Stimulated activated CD4-positive, alpha-beta T cell treated with anti-CD3 and anti-CD28 coated beads, Interleukin-1b, Interleukin-23, amount 100 ng/mL, for 48 hours (primary cell): ENCODE measurements around the gene MYEOV.
A peak's percentile ranks its signal among the peaks of the same experiment; 100 is the strongest.

Experiments used
- DNase-seq: peaks from one replicate; pipeline ENCODE4 v3.0.0-alpha.2; 2020

Gene MYEOV

DNA sequence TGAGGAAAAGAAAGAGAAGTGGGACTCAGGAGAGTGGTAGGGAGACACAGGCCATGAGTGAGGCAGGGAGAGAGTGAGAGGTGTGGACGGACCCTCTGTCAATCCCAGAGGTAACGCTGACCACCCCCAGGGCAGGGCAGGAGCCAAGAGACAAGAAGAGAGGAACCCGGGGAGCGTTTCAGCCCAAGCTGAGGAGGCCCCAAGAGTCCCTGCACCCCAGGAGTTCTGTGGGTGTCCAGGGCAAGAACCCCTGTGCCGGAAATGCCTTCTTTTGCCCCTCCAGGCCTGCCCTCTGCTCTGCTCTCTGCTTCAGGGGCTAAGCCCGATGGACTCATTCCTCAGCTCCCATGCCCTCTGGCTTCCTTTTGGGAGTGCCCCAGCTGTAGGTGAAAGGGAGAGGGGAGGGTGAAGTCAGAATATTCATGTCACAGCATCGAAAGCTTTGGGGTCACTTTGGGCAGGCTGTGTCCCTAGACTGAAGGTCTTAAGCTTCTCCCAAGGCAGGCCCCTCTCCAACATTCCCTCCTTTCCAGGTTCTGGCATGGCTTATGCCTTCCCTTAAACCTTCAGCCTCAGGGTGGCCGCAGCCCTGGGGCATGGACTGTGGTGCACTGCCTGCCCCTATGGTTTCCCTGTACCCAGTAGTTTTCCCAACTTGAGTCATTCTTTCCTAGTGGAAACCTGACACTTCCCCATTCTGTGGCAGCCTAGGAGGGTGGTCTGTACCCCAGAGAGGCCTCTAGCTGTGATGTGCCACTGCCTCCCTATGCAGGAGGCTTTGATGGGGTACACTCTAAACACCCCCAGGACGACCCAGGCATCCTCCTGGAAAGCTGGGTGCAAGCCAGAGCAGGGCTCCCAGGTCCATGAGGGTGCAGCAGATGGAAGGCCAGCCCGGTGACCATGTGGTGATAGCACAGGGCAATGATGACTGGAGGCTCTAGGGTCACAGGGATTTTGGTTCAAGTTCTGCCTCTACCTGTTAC, 27.1 kb downstream of the MYEOV start:
- no peak for DNase-seq

- DNase-seq = no peak
Observed at GRCh38 chr11:69321877-69322361, 28.0 kb downstream of the MYEOV start.

DNA sequence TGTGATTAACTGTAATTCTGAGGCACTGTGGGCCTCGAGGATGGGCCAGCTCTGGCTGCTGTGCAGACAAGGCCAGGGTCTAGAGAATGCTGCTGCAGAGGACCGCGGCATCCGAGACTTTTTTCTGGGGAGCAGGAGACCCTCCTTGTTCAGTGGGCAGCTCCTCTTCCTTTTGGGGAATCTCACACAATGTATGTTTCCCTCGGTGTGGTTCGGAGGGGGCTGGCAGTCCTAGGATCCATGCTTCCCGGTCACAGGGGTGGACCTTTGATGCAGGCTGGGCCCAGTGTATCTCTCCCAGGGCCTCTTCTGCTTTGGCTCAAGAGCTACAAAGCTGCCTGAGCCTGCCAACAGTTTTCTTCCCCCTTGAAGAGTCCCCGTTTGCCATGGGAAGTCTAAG, 31.5 kb downstream of the MYEOV start:
- no peak for DNase-seq

DNA sequence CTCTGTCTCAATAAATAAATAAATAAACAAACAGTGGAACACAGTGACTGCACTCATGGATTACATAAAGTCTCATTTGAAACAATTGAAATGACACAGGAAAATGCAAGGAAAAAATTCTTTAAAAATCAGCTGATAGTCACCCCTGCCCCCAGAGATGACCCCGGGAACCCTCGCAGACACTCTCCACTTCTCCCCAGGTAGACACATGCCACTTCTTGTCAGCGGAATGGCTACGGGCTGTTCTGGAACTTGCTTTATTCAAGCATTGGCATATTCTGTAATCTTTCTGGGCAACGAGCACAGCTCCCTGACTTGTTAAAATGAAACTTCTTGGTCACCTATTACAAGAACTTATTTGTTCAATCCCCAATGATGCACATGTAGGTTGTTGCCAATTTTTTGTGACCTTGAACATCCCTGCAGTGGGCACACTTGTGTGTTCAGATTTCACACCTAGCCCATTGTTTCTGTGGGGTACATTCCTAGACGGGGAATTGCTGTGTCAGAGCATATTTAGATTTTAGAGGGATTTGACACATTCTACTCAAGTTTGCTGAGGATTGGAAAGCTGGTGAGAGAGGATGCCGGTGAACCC, 32.8 kb downstream of the MYEOV start:
- no peak for DNase-seq

DNA sequence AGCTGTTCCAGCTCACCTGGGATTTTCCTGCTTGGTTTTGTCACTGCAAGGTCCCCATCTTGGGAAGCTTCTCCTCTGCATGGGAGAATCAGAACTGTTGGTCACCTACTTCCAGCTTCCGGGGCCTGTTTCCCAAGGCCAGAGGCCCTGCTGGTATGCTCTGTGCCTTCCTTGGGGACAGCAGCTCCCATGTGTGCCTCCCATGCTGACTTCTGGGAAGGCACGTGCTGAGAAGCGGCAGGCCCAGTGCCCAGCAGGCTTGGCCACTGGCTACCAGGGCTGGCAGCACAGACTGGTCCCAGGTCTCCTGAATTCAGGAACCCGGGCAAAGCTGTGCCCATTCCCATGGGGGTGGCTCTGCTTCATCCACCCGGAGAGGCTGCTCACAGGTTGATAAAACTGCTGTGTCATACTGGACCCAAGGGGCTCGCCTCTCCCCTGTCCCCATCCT, 33.8 kb downstream of the MYEOV start:
- DNase-seq = no peak

GRCh38 chr11:69328231-69328630, 34.3 kb downstream of the MYEOV start:
- DNase-seq = no peak

- no peak for DNase-seq
Observed at GRCh38 chr11:69329581-69329980, 35.6 kb downstream of the MYEOV start.

DNA sequence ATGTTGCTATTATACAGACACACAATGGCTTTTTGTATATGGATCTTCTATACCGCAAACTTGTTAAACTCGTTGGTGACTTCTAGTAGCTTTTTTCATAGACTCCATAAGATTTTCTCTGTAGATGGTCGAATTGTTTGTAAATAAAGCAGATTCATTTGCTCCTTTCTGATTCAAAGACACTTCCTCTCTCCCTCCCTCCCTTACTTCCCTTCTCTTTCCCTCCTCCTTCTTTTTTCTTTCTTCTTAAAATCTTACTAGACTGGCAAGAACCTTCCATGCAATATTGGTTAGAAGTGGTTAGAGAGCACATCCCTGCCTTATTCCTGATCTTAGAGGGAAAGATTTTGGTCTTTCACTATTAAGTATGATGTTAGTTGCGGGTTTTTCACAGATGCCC, 36.4 kb downstream of the MYEOV start:
- DNase-seq = no peak

DNA sequence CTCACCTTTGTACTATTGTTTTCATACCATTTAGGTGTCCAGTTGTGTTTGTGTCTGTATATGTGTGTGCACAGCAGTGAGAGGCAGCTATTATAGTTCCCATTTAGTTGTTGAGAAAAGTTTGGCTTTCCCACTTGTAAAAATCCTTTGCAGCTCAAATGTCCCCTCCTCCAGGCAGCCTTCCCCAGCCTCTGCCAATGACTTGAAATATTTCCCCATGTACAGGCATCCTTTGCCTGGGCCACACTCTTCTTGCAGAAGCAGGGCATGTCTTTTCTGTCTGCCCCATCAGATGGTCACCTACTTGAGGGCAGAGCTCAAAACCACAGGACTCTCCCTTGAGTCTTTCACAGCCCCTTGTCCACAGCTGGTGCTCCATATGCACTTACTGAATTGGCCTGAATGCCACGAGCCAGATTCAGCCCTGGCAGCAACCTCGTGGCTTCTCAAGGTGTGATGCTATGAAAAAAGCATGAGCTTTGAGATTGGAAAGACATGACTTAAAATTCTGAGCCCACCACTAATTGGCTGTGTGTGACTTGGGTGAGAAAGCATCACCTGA, 39.3 kb downstream of the MYEOV start:
- DNase-seq = no peak

DNA sequence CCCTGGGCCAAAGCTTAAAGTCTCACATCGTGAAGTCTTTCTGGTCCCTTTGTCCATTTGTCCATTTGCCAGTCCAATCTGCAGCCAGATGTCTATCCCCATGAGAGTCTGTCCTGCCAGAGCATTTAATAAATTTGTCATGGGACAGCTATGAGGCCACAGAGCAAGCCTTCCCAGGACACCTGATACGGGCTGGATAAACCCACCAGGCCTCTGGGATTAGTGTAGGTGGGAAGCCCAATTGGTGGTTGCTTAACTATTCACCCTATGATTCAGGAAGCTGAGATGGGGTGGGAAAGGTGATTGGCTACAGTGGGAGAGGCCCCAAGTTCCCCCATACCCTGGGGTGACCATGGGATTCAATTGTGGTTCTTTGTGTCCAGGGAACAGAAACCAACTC, 39.9 kb downstream of the MYEOV start:
- no peak for DNase-seq

DNA sequence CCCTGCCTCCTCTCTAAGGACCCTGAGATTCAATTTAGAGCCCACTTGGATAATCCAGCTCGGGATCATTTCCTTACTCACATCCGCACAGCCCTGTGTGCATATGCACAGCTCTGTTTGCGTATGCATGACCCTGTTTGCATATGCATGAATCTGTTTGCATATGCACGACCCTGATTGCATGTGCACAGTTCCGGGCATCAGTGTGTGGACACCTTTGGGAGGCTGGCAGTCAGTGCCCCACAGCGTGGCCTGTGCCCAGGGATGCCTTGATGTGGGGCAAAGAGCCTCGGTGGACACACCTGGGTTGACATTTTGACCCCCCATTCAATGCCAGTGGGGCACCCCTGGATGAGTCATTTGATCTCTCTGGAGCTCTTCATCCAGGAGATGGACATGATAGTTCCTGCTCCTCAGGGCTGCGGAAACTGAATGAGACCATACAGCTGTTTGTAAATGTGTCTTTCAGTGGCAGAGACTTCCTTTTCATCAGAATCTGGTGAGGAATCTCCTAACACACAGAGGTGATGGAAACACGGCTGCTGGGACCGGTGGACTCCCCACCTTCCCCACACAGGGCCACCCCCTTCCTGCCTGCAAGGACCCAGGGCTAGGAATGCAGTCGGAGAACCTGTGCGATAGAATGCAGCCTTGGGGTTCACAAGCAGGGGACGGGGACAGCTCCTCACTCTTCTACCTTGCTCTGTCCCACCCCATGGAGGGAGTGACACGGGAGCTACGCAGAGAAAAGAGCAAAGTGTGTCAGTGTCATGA, 41.2 kb downstream of the MYEOV start:
- DNase-seq = no peak

GRCh38 chr11:69335781-69336405, 41.9 kb downstream of the MYEOV start:
- DNase-seq = no peak

GRCh38 chr11:69337211-69337721, 43.3 kb downstream of the MYEOV start:
- peak; percentile 33 for DNase-seq

GRCh38 chr11:69339041-69339733, 45.2 kb downstream of the MYEOV start:
- DNase-seq = no peak

DNA sequence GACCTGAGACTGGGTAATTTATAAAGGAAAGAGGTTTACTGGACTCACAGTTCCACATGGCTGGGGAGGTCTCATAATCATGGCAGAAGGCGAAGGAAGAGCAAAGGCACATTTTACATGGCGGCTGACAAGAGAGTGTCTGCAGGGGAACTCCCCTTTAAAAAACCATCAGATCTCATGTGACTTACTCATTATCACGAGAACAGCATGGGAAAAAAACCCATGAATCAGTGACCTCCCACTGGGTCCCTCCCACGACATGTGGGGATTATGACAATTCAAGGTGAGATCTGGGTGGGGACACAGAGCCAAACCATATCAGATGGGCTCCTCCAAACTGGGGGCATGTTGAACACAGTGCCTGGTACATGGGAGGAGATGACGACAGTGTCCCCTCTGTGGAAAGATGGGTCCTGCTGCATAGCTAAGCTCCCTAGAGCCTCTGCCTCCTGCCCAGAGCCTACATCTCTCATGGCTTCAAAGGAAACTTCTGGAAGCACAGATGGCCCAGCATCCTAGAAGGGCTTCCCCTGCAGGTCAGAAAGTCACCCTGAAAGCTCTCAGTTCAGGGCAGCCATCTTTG, 46.1 kb downstream of the MYEOV start:
- no peak for DNase-seq

DNA sequence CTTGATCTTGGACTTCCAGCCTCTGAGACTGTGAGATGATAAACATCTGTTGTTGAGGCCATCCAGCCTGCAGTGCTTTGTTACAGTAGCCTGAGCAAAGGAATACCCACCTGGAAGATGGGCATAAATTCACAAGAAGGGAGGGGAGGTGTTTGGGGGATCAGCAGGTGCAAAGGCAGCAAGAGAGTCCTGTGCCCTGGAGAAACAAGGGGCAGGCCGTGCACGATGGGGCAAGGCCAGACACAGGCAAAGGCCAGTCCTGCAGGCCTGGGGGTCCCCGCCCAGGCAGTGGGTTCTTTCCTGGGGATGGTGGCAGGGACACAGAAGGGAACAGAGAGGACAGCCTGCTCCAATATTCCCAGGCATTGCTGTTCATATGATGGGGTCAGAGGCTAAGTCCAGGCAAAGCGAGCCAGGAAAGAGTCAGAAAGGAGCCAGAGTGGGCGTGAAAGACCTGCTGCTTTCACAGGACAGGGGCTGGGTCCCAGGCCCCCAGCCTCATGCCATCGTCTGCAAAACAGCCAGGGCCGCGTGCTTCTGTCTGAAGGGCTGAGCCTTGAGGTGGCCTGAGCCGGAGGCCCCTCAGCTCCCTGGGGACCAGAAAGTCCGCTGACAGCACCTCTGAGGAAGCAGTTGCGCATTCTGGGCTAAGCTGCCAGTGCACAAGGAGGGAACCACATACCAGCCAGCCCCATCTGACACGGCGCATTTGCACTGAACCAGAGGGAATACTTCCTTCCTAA, 48.8 kb downstream of the MYEOV start:
- DNase-seq = no peak

GRCh38 chr11:69343401-69344321, 49.7 kb downstream of the MYEOV start:
- no peak for DNase-seq

DNA sequence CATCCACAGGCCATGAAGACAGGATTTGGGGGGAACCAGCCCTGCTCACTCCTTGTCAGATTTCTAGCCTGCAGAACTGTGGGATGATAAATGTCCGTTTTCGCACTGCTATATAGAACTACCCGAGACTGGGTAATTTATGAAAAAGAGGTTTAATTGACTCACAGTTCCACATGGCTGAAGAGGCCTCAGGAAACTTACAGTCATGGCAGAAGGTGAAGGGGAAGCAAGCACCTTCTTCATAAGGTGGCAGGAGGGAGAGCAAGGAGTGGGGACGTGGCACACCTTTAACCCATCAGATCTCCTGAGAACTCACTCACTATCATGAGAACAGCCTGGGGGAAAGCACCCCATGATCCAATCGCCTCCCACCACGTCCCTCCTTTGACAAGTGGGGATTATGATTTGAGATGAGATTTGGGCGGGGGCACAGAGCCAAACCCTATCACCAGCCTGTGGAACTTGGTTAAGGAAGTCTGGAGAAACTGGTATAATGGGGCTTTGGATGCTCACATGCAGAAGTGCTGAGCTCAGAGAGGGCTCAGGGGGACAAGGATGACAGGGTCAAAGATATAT, 50.7 kb downstream of the MYEOV start:
- no peak for DNase-seq
